K562 (cell line): ENCODE measurements around the gene SGSH.

ENCODE experiments used
- CTCF ChIP-seq, 3 experiments: IDR thresholded peaks in 2 of 3; conservative IDR thresholded peaks in 1 of 3; 2 replicates each; pipeline ENCODE4 v1.5.1; 2011 to 2012; ENCODE audit warnings: low read length in 3 of 3, mild to moderate bottlenecking in 3 of 3, control low read depth in 2 of 3, improper control_type of control experiment in 1 of 3, inconsistent platforms in 1 of 3, low read depth in 1 of 3, mixed read lengths in 1 of 3, moderate library complexity in 1 of 3; ENCODE audit not compliant: insufficient read depth in 2 of 3
- DMBX1 ChIP-seq: fragments of 250-450 bp; sonication (Bioruptor Pico); IDR thresholded peaks from 2 replicates; pipeline ENCODE4 v1.8.0; 2022; ENCODE audit warnings: inconsistent platforms, mild to moderate bottlenecking, moderate library complexity, borderline replicate concordance
- POLR2A ChIP-seq: fragments of 450-650 bp; conservative IDR thresholded peaks from 2 replicates; pipeline ENCODE4 v1.6.1; 2016
- THAP7 ChIP-seq: fragments of 250-450 bp; sonication (Bioruptor Pico); IDR thresholded peaks from 2 replicates; pipeline ENCODE4 v1.5.0; 2021
- UBTF ChIP-seq, 2 experiments: IDR thresholded peaks; 2 replicates each; pipeline ENCODE4 v1.6.1; 2012; ENCODE audit warnings: improper control_type of control experiment in 2 of 2, low read depth in 2 of 2, low read length in 2 of 2, borderline replicate concordance in 1 of 2
- ZNF224 ChIP-seq: sonication (generic); formaldehyde crosslinking; IDR thresholded peaks from 2 replicates; pipeline ENCODE4 v1.8.0; 2022; ENCODE audit warnings: mild to moderate bottlenecking, missing genetic modification reagents

GRCh38 chr17:80181431-80181830 is 38.7 kb downstream of the SGSH start:
- TF ChIP-seq CTCF (IDR thresholded peaks at IDR 0.05 in 2 of 3, conservative IDR thresholded peaks at IDR 0.05 in 1 of 3; ENCODE audit: insufficient read depth in 2 of 3, low read depth in 1 of 3, low read length in 3 of 3), result no peak
- TF ChIP-seq ZNF224, result no peak
- TF ChIP-seq POLR2A, result no peak
- TF ChIP-seq UBTF (IDR thresholded peaks at IDR 0.05; ENCODE audit: borderline replicate concordance in 1 of 2, low read depth in 2 of 2, low read length in 2 of 2), result no peak
- no peak for TF ChIP-seq DMBX1 (CRISPR knock-in tag)
- TF ChIP-seq THAP7, result no peak
